Thoracic aorta (tissue), 2 donors: ENCODE measurements around the gene GRIP2. TPM values are rescaled to one million over a fixed set of nuclear protein-coding genes. Genes with fewer than 3 reads are reported as not detected.

Experiments
- ATAC-seq: fragments of 150-250 bp; one replicate; pipeline ENCODE4 v1.8.0; 2017; ENCODE audit warnings: low read depth; ENCODE audit not compliant: insufficient number of reproducible peaks, low FRiP score
- DNase-seq: peaks from one replicate; pipeline ENCODE4 v3.0.0-alpha.2; 2020; ENCODE audit warnings: low spot score
- H3K27ac ChIP-seq, 2 donors: fragments of 200-600 bp; sonication (generic); 1 replicate in 1 of 2; 2 replicates in 1 of 2; pipeline ENCODE4 v1.5.1; 2016; ENCODE audit warnings: mild to moderate bottlenecking in 2 of 2, moderate library complexity in 2 of 2
- H3K27me3 ChIP-seq: fragments of 200-600 bp; sonication (generic); replicated peaks from 2 replicates; pipeline ENCODE4 v1.6.0; 2016; ENCODE audit warnings: mild to moderate bottlenecking; ENCODE audit not compliant: insufficient read depth
- H3K36me3 ChIP-seq: fragments of 200-600 bp; sonication (generic); one replicate; pipeline ENCODE4 v1.5.1; 2016
- H3K4me1 ChIP-seq, 2 donors: fragments of 200-600 bp; sonication (generic); 1 replicate in 1 of 2; 2 replicates in 1 of 2; pipeline versions ENCODE4 v1.5.1 to v1.6.0; 2016; ENCODE audit warnings: low read depth in 2 of 2, mild to moderate bottlenecking in 1 of 2; ENCODE audit not compliant: control insufficient read depth in 1 of 2
- H3K4me3 ChIP-seq: fragments of 200-600 bp; sonication (generic); 2 replicates; pipeline ENCODE4 v1.5.1; 2016; ENCODE audit warnings: mild to moderate bottlenecking
- H3K9me3 ChIP-seq: fragments of 200-600 bp; sonication (generic); 2 replicates; pipeline ENCODE4 v1.5.1; 2016
- CTCF ChIP-seq: fragments of 200-600 bp; sonication (generic); IDR thresholded peaks from one replicate; pipeline ENCODE4 v1.5.1; 2019; ENCODE audit warnings: antibody characterized with exemption
- total RNA-seq, 2 donors: library from RNA; depleted of rRNA; stranded (reverse); fragments of >200 nt; gene quantifications; one replicate each; pipeline versions ENCODE4 v1.1.0 to v1.2.3, GENCODE V29; 2016

Gene GRIP2
- total RNA-seq, 2 donors from 2014 or later = 1.5 to 4.2 TPM

GRCh38 chr3:14497321-14497720, 42.8 kb downstream of the GRIP2 start:
- no peak overlapping the region for H3K27ac ChIP-seq
- no peaks in the 10 kb centered on the region for H3K4me1 ChIP-seq
- TF ChIP-seq CTCF = no peak
- H3K36me3 ChIP-seq = no peaks in the 10 kb centered on the region
- DNase-seq (no peak), ATAC-seq (no peak)
- no peaks in the 10 kb centered on the region for H3K27me3 ChIP-seq
- peaks cover 3% of the 10 kb centered on the region for H3K9me3 ChIP-seq
- H3K4me3 ChIP-seq = no peak overlapping the region

DNA sequence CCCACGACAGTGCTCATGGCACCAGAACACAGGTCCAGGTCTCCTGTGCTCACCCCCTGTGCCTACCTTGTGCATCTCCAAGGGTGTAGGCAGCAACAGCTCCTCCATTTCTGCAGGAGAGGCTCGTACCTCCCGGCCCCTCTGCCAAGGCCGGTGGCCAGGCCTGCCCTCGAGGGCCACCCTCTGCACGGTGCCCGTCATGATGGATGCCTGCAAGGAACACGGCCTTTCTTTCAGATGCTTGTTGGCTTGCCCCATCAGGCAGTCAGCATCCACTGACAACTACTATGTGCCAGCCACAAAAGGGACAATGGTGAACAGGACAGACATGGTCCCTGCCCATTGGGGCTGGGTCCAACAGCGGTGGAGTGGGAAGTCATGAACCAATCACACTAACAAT, 43.8 kb downstream of the GRIP2 start:
- H3K9me3 ChIP-seq = no peaks in the 10 kb centered on the region
- no peak overlapping the region for H3K4me3 ChIP-seq
- TF ChIP-seq CTCF = no peak
- H3K4me1 ChIP-seq = no peaks in the 10 kb centered on the region
- no peak overlapping the region for H3K27ac ChIP-seq
- no peaks in the 10 kb centered on the region for H3K27me3 ChIP-seq
- H3K36me3 ChIP-seq = no peaks in the 10 kb centered on the region
- ATAC-seq (no peak), DNase-seq (no peak)

- ATAC-seq = no peak
- H3K36me3 ChIP-seq = no peaks in the 10 kb centered on the region
- DNase-seq = no peak
- H3K4me1 ChIP-seq = no peaks in the 10 kb centered on the region
- no peaks in the 10 kb centered on the region for H3K27me3 ChIP-seq
- H3K9me3 ChIP-seq = no peaks in the 10 kb centered on the region
- TF ChIP-seq CTCF = no peak
- H3K27ac ChIP-seq = no peak overlapping the region
- H3K4me3 ChIP-seq = no peak overlapping the region
Observed at GRCh38 chr3:14494973-14495300, 45.2 kb downstream of the GRIP2 start.

- DNase-seq (no peak), ATAC-seq (no peak)
- Histone ChIP-seq H3K27ac (no peak overlapping the region), H3K9me3 (no peaks in the 10 kb centered on the region), H3K27me3 (no peaks in the 10 kb centered on the region), H3K4me3 (no peak overlapping the region), H3K4me1 (no peaks in the 10 kb centered on the region), H3K36me3 (no peaks in the 10 kb centered on the region)
- no peak for TF ChIP-seq CTCF
Observed at GRCh38 chr3:14494279-14494972, 45.7 kb downstream of the GRIP2 start.

DNA sequence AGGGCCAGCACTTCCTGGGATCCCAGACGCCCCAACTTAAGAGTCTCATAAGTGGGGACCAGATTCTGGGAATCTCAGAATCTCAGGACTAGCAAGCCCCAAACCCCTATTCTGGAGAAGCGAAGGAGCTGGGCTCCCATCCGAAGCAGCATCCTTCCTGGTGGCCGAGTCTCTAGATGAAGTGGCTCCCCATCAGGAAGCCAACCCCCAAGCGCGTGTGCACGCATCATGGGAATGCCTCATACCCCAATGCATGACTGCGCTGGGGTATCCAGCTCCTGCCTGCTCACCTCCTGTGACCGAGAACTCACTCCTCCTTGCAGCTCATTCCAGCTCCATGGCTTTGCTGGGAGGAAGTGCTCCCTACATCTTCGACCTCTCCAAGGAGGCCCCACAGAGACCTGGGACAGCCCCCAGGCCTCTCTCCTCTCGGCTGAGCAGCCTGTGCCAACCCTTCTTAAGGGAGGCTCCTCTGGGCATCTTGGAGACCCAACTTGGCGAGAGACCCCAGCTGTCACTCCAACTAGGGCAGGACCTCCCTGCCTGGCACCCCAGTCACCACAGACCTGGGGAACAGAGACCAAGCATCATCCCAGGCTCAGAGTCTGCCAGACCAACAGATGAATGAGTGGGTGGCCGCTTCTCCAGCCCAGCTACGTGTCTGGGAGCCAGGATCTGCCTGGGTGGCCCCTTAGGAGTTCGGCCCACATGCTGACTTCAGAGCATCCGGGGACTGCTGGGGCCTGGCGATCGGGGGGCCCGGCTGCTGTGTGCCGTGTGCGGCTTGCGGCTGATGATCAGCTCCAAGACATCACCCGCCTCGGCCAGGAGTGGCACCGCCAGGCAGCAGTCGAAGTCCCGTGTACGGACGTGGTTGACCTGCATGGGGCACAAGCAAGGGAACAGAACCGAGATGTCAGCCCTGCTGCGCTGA, 46.9 kb downstream of the GRIP2 start:
- Histone ChIP-seq H3K27ac (no peak overlapping the region), H3K9me3 (no peaks in the 10 kb centered on the region), H3K27me3 (no peaks in the 10 kb centered on the region), H3K4me3 (no peak overlapping the region), H3K36me3 (no peaks in the 10 kb centered on the region), H3K4me1 (peaks cover 0 to 10% of the 10 kb centered on the region in 2 donors)
- ATAC-seq (no peak), DNase-seq (no peak)
- TF ChIP-seq CTCF = no peak
